ENCODE data around the gene FLOT1. TPM values are rescaled to one million over a fixed set of nuclear protein-coding genes. Genes with fewer than 3 reads are reported as not detected.
A peak's percentile ranks its signal among the peaks of the same experiment; 100 is the strongest.

FLOT1 gene
- total RNA-seq, 1 donor from 2014 or later: 151 TPM

- no peak for TF ChIP-seq CTCF (IDR thresholded peaks at IDR 0.05)
- H3K9me3 ChIP-seq: no peaks in the 10 kb centered on the region
- DNase-seq: peak; percentile 8
- intact Hi-C loops (cut with DNase I): no loop called here
- peaks cover 68% of the 10 kb centered on the region for H3K36me3 ChIP-seq
- H3K27me3 ChIP-seq (ENCODE audit: low read depth): no peaks in the 10 kb centered on the region
- no peaks in the 10 kb centered on the region for H3K4me1 ChIP-seq
- no peak for ATAC-seq
- H3K27ac ChIP-seq: no peak overlapping the region
- H3K4me3 ChIP-seq: no peak overlapping the region
Measured at GRCh38 chr6:30705620-30706019, 36.9 kb downstream of the FLOT1 start.

GRCh38 chr6:30703821-30704220 lies 38.7 kb downstream of the FLOT1 start:
- Histone ChIP-seq H3K36me3 (peaks cover 60% of the 10 kb centered on the region), H3K4me1 (no peaks in the 10 kb centered on the region), H3K27me3 (ENCODE audit: low read depth) (no peaks in the 10 kb centered on the region), H3K9me3 (no peaks in the 10 kb centered on the region), H3K4me3 (no peak overlapping the region), H3K27ac (no peak overlapping the region)
- no peak for ATAC-seq
- DNase-seq: peak; percentile 20
- TF ChIP-seq CTCF (IDR thresholded peaks at IDR 0.05): no peak
- intact Hi-C loops (cut with DNase I): no loop called here

- peak; percentile 20 for DNase-seq
- Histone ChIP-seq H3K27me3 (ENCODE audit: low read depth) (no peaks in the 10 kb centered on the region), H3K9me3 (no peaks in the 10 kb centered on the region), H3K4me3 (no peak overlapping the region), H3K36me3 (peaks cover 52% of the 10 kb centered on the region), H3K4me1 (no peaks in the 10 kb centered on the region), H3K27ac (no peak overlapping the region)
- intact Hi-C loops (cut with DNase I): no loop called here
- no peak for ATAC-seq
- no peak for TF ChIP-seq CTCF (IDR thresholded peaks at IDR 0.05)
Measured at GRCh38 chr6:30703011-30703410, 39.5 kb downstream of the FLOT1 start.

GRCh38 chr6:30700340-30700739 lies 42.1 kb downstream of the FLOT1 start:
- TF ChIP-seq CTCF (IDR thresholded peaks at IDR 0.05): no peak
- no peak overlapping the region for H3K4me3 ChIP-seq
- intact Hi-C loops (cut with DNase I): no loop called here
- H3K27ac ChIP-seq: no peak overlapping the region
- DNase-seq (no peak), ATAC-seq (peak; percentile 68 to 69)
- H3K36me3 ChIP-seq: peaks cover 30% of the 10 kb centered on the region
- H3K4me1 ChIP-seq: no peaks in the 10 kb centered on the region
- no peaks in the 10 kb centered on the region for H3K9me3 ChIP-seq
- H3K27me3 ChIP-seq (ENCODE audit: low read depth): no peaks in the 10 kb centered on the region

GRCh38 chr6:30696432-30696831 lies 46.1 kb downstream of the FLOT1 start:
- ATAC-seq: no peak
- Histone ChIP-seq H3K27me3 (ENCODE audit: low read depth) (no peaks in the 10 kb centered on the region), H3K36me3 (peaks cover 7% of the 10 kb centered on the region), H3K9me3 (no peaks in the 10 kb centered on the region), H3K4me3 (no peak overlapping the region), H3K4me1 (peaks cover 3% of the 10 kb centered on the region), H3K27ac (no peak overlapping the region)
- intact Hi-C loops (cut with DNase I): no loop called here
- DNase-seq: peak; percentile 4
- TF ChIP-seq CTCF (IDR thresholded peaks at IDR 0.05): no peak
